Measurements from ENCODE around the gene JAM3. TPM values are rescaled to one million over a fixed set of nuclear protein-coding genes. Genes with fewer than 3 reads are reported as not detected.
"Not testable (repeated sequence)": the region's sequence is repeated elsewhere in the genome, so short reads cannot be mapped to it uniquely, and the experiment has no call there.

Gene JAM3
- total RNA-seq, 1 donor from 2014 or later, result 3.9 TPM

DNA sequence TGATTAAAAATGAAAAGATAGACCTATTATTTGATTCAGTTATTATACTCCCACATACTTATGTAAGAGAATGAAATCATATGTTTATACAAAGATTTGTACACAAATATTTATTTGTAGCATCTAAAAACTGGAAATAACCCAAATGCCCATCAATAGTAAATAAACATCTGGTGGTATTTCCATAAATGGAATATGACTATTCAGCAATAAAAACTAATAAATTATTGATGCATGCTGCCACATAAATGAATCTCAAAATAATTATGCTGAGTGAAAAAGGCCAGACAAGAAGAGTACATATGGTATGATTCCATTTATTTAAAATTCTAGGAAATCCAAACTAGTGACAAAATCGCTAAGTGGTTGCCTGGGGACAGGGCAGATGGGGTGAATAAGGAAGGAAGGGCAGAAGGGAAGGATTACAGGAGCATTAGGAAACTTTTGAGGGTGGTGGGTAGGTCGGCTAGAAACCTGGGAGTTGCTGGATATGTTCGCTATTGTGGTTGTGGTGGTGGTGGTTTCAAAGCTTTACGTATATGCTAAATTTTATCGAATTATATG lies 41.5 kb downstream of the JAM3 start:
- intact Hi-C loops (cut with micrococcal nuclease), result no loop called here
- peaks cover 11% of the 10 kb centered on the region for H3K27me3 Mint-ChIP-seq (ENCODE audit: insufficient read depth)
- H3K9me3 Mint-ChIP-seq, result peaks cover 15% of the 10 kb centered on the region
- H3K4me1 Mint-ChIP-seq (ENCODE audit: low read depth), result no peaks in the 10 kb centered on the region
- no peak overlapping the region for H3K4me3 Mint-ChIP-seq
- H3K27ac Mint-ChIP-seq, result no peak overlapping the region
- DNase-seq (ENCODE audit: low spot score), result no peak
- H3K36me3 Mint-ChIP-seq (ENCODE audit: low read depth), result no peaks in the 10 kb centered on the region

- H3K9me3 Mint-ChIP-seq; DNase-seq (ENCODE audit: low spot score); intact Hi-C loops (cut with micrococcal nuclease); H3K4me3 Mint-ChIP-seq; H3K27ac Mint-ChIP-seq; H3K4me1 Mint-ChIP-seq (ENCODE audit: low read depth); H3K36me3 Mint-ChIP-seq (ENCODE audit: low read depth): not testable (repeated sequence)
- H3K27me3 Mint-ChIP-seq (ENCODE audit: insufficient read depth), result peaks cover 18% of the 10 kb centered on the region
Measured at GRCh38 chr11:134113787-134114186, 44.9 kb downstream of the JAM3 start.

DNA sequence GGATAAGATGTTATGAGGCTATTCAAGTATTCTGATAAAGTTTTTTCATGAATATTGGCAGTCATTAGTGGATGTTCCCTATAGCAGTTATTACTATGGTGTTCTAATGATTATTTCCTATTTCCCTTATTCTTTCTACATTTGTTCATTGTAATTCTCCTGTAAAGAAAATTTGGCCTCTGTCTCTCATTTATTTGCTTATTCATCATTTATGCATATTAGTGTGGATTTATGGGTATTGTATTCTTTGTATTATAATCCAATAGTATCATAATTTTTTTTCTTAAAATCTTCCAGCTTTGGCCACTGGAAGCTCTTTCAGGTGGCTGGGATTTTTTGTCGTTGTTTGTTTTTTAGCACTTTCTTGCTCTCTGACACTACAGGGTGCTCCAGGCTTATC lies 47.3 kb downstream of the JAM3 start:
- peaks cover 15% of the 10 kb centered on the region for H3K27me3 Mint-ChIP-seq (ENCODE audit: insufficient read depth)
- no peak overlapping the region for H3K4me3 Mint-ChIP-seq
- no peaks in the 10 kb centered on the region for H3K9me3 Mint-ChIP-seq
- intact Hi-C loops (cut with micrococcal nuclease), result no loop called here
- no peak overlapping the region for H3K27ac Mint-ChIP-seq
- no peaks in the 10 kb centered on the region for H3K36me3 Mint-ChIP-seq (ENCODE audit: low read depth)
- no peak for DNase-seq (ENCODE audit: low spot score)
- no peaks in the 10 kb centered on the region for H3K4me1 Mint-ChIP-seq (ENCODE audit: low read depth)

DNA sequence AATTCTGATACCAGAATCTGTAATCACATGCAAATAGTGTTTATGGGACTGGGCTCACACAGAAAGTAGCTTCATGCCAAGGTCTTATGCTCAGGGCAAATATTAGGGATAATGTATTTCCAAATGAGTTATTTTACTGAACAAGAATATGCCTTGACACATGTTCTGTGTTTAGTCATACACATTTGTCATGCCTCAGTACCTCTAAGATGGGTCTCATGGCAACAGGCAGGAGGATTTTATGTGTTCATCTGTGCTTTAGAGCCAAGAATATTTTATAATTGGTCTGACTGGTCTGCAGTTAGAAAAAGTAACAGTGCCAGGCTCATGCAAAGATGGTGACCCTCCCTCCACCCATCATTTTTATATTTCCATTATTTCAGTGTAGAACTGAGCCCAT lies 49.1 kb downstream of the JAM3 start:
- Mint-ChIP-seq H3K4me3 (no peak overlapping the region), H3K4me1 (ENCODE audit: low read depth) (no peaks in the 10 kb centered on the region), H3K27me3 (ENCODE audit: insufficient read depth) (peaks cover 22% of the 10 kb centered on the region), H3K27ac (no peak overlapping the region), H3K9me3 (no peaks in the 10 kb centered on the region), H3K36me3 (ENCODE audit: low read depth) (no peaks in the 10 kb centered on the region)
- no peak for DNase-seq (ENCODE audit: low spot score)
- intact Hi-C loops (cut with micrococcal nuclease), result no loop called here

DNA sequence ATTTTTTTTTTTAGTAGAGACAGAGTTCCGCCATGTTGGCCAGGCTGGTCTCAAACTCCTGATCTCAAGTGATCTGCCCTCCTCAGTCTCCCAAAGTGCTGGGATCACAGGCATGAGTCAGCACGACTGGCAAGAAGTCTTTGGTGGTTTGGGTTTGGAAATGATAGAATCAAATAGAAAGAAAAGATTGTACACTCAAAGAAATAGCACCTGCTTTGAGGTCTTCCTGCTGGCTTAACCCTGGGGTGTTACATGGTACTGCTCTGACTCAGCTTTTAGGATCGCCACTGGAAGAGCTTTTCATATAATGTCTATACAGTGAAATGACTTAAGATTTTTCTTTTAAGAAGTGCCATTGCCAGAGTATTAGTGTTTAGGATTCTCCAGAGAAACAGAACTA lies 50.2 kb downstream of the JAM3 start:
- intact Hi-C loops (cut with micrococcal nuclease), result no loop called here
- Mint-ChIP-seq H3K9me3 (no peaks in the 10 kb centered on the region), H3K4me3 (no peak overlapping the region), H3K27me3 (ENCODE audit: insufficient read depth) (peaks cover 28% of the 10 kb centered on the region), H3K27ac (no peak overlapping the region), H3K36me3 (ENCODE audit: low read depth) (no peaks in the 10 kb centered on the region), H3K4me1 (ENCODE audit: low read depth) (no peaks in the 10 kb centered on the region)
- DNase-seq (ENCODE audit: low spot score), result no peak

DNA sequence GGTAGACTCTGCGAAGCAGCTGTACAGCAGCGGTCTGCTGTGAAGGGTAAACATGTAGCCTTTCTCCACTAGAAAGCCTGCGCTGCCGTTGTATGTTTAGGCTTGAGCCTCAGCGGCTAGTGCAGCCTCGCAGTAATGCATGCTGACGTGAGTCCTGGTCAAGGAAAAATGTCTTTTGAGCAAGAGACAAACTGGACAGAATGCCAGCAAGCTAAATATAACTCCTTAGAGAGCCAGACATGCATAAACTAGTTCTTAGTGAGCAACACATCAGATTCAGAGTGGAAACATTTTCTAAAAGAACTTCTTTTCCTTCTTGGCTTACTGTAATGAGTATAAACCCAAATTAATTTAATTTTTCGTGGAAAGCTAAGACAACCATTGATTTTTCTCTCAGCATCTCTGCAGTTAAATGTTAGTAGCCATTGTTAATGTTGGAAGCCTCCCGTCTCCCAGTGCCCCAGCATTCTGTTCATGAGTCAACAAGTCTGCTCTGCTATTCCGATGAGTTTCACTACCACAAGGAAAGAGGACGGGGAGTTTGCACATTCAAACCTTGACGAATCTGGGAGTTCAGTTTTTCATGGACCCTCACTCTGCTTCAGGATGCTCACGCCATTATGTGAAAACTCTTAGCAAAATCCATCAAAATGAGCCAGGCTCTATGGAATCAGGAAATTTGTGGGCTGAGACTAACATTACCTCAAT lies 51.4 kb downstream of the JAM3 start:
- intact Hi-C loops (cut with micrococcal nuclease), result no loop called here
- no peak overlapping the region for H3K27ac Mint-ChIP-seq
- no peaks in the 10 kb centered on the region for H3K36me3 Mint-ChIP-seq (ENCODE audit: low read depth)
- H3K4me1 Mint-ChIP-seq (ENCODE audit: low read depth), result peaks cover 4% of the 10 kb centered on the region
- no peak for DNase-seq (ENCODE audit: low spot score)
- H3K4me3 Mint-ChIP-seq, result no peak overlapping the region
- no peaks in the 10 kb centered on the region for H3K9me3 Mint-ChIP-seq
- H3K27me3 Mint-ChIP-seq (ENCODE audit: insufficient read depth), result peaks cover 37% of the 10 kb centered on the region

- intact Hi-C loops (cut with micrococcal nuclease), result no loop called here
- H3K36me3 Mint-ChIP-seq (ENCODE audit: low read depth), result no peaks in the 10 kb centered on the region
- H3K9me3 Mint-ChIP-seq, result no peaks in the 10 kb centered on the region
- peaks cover 11% of the 10 kb centered on the region for H3K4me1 Mint-ChIP-seq (ENCODE audit: low read depth)
- H3K4me3 Mint-ChIP-seq, result no peak overlapping the region
- DNase-seq (ENCODE audit: low spot score), result no peak
- H3K27me3 Mint-ChIP-seq (ENCODE audit: insufficient read depth), result peaks cover 38% of the 10 kb centered on the region
- no peak overlapping the region for H3K27ac Mint-ChIP-seq
Measured at GRCh38 chr11:134120921-134121526, 52.2 kb downstream of the JAM3 start.

DNA sequence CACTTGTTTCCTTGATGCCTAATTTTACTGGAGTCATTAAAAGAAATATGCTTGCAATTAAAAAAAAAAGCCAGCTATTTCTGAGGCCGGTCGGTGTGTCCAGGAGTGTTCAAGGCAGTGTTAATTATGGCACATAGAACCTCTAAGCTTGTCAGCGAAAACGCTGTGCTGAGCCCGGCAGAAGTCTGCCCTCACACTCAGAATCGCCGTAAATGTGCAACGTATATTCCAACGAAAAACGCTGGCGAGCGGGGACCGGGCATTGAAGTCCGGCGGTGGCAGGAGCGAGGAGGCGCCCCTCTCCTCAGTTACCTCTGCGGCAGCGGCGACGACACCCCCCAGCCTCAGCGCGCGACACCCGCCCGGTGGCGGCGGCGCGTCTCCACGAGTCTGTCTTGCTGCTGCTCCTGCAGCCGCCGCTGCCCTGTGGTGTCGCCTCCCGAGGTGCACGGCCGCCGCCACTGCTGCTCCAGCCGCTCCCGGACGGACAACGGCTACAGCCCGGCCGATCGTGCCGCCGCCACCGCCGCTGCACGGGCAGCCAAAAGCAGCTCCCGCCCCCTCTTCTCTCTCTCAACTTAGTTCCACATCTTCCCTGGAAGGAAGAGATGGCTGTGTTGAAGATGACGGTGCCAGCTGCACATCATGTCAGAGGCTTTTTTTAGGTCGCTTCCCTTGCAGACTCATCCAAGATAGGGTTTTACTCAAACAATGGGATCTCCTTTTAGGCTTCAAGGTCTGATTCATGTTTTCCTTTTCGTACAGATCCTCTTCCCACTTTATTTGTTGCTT lies 56.0 kb downstream of the JAM3 start:
- DNase-seq (ENCODE audit: low spot score), result no peak
- Mint-ChIP-seq H3K36me3 (ENCODE audit: low read depth) (no peaks in the 10 kb centered on the region), H3K9me3 (no peaks in the 10 kb centered on the region), H3K4me1 (ENCODE audit: low read depth) (peaks cover 18% of the 10 kb centered on the region), H3K27ac (peak overlapping the region; percentile 15), H3K4me3 (no peak overlapping the region), H3K27me3 (ENCODE audit: insufficient read depth) (peaks cover 37% of the 10 kb centered on the region)
- intact Hi-C loops (cut with micrococcal nuclease), result no loop called here

DNA sequence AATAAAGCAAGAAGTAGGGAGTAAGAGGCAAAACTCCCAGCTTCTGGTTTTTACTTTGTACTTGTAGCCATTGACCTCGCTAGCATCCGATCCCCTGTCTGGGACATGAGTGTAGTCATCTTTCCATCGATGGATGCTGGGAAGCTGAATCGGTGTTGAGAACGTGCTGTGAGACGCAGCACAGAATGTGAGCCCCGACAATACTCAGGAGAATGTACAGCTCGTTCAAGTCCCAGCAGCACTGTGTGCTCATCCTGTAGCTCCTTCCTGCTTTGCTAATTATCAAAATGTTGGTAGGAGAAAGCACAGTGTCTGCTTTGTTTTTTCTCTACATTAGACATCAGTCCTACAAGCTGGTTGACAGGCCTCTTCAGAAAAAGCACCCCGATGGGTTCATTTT lies 56.6 kb downstream of the JAM3 start:
- Mint-ChIP-seq H3K4me1 (ENCODE audit: low read depth) (peaks cover 18% of the 10 kb centered on the region), H3K4me3 (no peak overlapping the region), H3K27me3 (ENCODE audit: insufficient read depth) (peaks cover 37% of the 10 kb centered on the region)

DNA sequence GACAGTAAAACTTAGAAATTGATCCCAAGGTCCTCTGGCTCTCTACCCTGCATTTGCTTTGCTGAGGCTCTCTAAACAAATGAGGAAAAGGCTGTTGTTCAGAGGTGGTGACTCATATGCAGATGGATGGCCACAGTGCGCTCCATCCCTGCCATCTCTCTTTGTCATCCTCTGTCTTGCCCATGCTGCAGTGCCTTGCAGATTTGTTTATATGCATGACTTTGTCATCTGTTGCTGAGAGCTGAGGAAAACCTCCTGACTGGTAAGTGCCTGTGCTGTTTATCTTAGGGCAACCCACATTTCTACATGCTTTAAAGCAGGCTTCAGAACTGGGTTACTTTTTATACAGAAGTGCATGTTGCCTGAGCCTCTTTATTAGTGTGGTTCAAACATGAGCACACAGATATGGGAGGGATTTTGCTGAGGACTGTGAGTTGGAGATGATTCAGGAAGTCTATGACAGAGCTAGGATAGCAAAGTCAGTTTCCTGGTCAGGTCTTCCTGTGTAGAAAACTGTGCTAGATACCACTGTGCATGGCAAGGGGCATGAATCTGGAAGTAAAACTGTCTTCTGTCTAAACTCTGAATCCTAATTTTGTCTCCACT lies 57.4 kb downstream of the JAM3 start:
- Mint-ChIP-seq H3K9me3 (peaks cover 6% of the 10 kb centered on the region), H3K36me3 (ENCODE audit: low read depth) (peaks cover 2% of the 10 kb centered on the region), H3K27me3 (ENCODE audit: insufficient read depth) (peaks cover 37% of the 10 kb centered on the region), H3K4me3 (no peak overlapping the region), H3K4me1 (ENCODE audit: low read depth) (peaks cover 18% of the 10 kb centered on the region), H3K27ac (no peak overlapping the region)
- DNase-seq (ENCODE audit: low spot score), result no peak
- intact Hi-C loops (cut with micrococcal nuclease), result no loop called here

More for the DNA sequence above, 56.6 kb downstream of the JAM3 start:
- DNase-seq (ENCODE audit: low spot score), result no peak
- Mint-ChIP-seq H3K9me3 (no peaks in the 10 kb centered on the region), H3K36me3 (ENCODE audit: low read depth) (no peaks in the 10 kb centered on the region), H3K27ac (no peak overlapping the region)
- intact Hi-C loops (cut with micrococcal nuclease), result no loop called here

DNA sequence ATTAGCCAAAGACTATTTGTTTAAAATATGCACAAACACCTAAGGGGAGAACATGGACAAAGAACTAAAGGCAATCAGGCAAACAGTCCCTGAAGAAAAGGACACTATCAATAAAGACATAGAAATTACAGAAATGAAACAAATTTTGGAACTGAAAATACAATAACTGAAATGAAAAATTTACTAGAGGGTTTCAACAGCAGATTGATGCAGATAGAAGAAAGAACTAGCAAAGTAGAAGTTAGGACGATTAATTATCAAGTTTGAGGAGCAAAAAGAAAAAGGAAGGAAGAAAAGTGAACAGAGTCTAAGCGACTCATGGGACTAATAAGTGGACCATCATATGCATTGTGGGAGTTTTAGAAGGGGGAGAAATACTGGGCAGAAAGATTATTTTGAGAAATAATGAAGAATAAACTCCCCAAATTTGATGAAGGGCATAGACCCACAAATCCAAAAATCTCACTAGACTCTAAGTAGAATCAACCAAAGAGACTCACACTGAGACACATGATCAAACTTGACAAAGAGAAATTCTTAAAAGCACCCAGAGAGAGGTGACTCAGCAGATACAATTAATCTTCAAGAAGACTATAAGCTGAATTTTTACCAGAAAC lies 62.9 kb downstream of the JAM3 start:
- H3K36me3 Mint-ChIP-seq (ENCODE audit: low read depth), result peaks cover 4% of the 10 kb centered on the region
- DNase-seq (ENCODE audit: low spot score), result no peak
- no peak overlapping the region for H3K4me3 Mint-ChIP-seq
- H3K9me3 Mint-ChIP-seq, result peaks cover 22% of the 10 kb centered on the region
- peaks cover under 1% of the 10 kb centered on the region for H3K4me1 Mint-ChIP-seq (ENCODE audit: low read depth)
- intact Hi-C loops (cut with micrococcal nuclease), result no loop called here
- no peak overlapping the region for H3K27ac Mint-ChIP-seq
- H3K27me3 Mint-ChIP-seq (ENCODE audit: insufficient read depth), result peaks cover 7% of the 10 kb centered on the region

DNA sequence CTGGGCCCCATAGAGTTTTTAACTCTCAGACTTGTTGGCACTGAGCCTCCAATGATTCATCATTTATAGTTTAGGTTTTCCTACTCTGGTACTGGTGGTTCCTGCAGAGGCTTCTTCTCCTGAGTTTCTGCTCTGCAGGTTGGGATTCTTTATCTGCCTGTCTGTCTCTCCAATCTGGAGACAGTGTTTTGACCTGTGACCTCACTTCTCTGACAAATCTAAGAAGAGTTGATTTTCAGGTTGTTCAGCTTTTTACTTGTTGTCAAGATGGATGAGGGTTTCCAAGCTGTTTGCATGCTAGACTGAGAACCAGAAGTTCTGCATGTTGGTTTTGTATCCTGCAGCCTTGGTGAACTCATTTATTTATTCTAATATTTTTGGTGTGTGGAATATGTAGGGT lies 63.9 kb downstream of the JAM3 start:
- Mint-ChIP-seq H3K36me3 (ENCODE audit: low read depth) (peaks cover 4% of the 10 kb centered on the region), H3K4me1 (ENCODE audit: low read depth) (no peaks in the 10 kb centered on the region), H3K4me3 (no peak overlapping the region), H3K27ac (no peak overlapping the region), H3K9me3 (peaks cover 22% of the 10 kb centered on the region), H3K27me3 (ENCODE audit: insufficient read depth) (peaks cover 3% of the 10 kb centered on the region)
- DNase-seq (ENCODE audit: low spot score), result no peak
- intact Hi-C loops (cut with micrococcal nuclease), result no loop called here
